Iris pigment epithelial cell (primary cell): ENCODE data around the gene FARS2.
"Not testable (repeated sequence)": the region's sequence is repeated elsewhere in the genome, so short reads cannot be mapped to it uniquely, and the experiment has no call there.

ENCODE experiments used
- DNase-seq: peaks from one replicate; pipeline ENCODE4 v3.0.0-alpha.2; 2011; ENCODE audit warnings: low read depth

FARS2 gene

GRCh38 chr6:5695260-5696245 is 434.2 kb downstream of the FARS2 start:
- DNase-seq, result peak; percentile 66

- peak; percentile 16 for DNase-seq
Measured at GRCh38 chr6:5697508-5697907, 436.2 kb downstream of the FARS2 start.

GRCh38 chr6:5698318-5698717 is 437.0 kb downstream of the FARS2 start:
- DNase-seq, result no peak

GRCh38 chr6:5699064-5699463 is 437.8 kb downstream of the FARS2 start:
- DNase-seq, result not testable (repeated sequence)

GRCh38 chr6:5701174-5701573 is 439.9 kb downstream of the FARS2 start:
- no peak for DNase-seq

GRCh38 chr6:5704708-5705107 is 443.4 kb downstream of the FARS2 start:
- DNase-seq, result no peak

- no peak for DNase-seq
Measured at GRCh38 chr6:5705252-5705651, 443.9 kb downstream of the FARS2 start.

- peak; percentile 15 for DNase-seq
Measured at GRCh38 chr6:5706124-5707033, 445.1 kb downstream of the FARS2 start.

GRCh38 chr6:5707281-5708045 is 446.1 kb downstream of the FARS2 start:
- DNase-seq, result no peak

GRCh38 chr6:5710516-5710915 is 449.2 kb downstream of the FARS2 start:
- DNase-seq, result no peak

GRCh38 chr6:5710936-5711335 is 449.6 kb downstream of the FARS2 start:
- DNase-seq, result no peak

GRCh38 chr6:5712349-5713215 is 451.3 kb downstream of the FARS2 start:
- DNase-seq, result no peak

- no peak for DNase-seq
Measured at GRCh38 chr6:5713519-5713918, 452.2 kb downstream of the FARS2 start.

GRCh38 chr6:5718231-5718947 is 457.1 kb downstream of the FARS2 start:
- no peak for DNase-seq

GRCh38 chr6:5723841-5724691 is 462.8 kb downstream of the FARS2 start:
- DNase-seq, result peak; percentile 8

GRCh38 chr6:5724911-5725310 is 463.6 kb downstream of the FARS2 start:
- no peak for DNase-seq

GRCh38 chr6:5726976-5727718 is 465.8 kb downstream of the FARS2 start:
- no peak for DNase-seq

- no peak for DNase-seq
Measured at GRCh38 chr6:5728351-5729079, 467.2 kb downstream of the FARS2 start.
